ENCODE data around the gene EXOC3.

The EXOC3 gene

DNA sequence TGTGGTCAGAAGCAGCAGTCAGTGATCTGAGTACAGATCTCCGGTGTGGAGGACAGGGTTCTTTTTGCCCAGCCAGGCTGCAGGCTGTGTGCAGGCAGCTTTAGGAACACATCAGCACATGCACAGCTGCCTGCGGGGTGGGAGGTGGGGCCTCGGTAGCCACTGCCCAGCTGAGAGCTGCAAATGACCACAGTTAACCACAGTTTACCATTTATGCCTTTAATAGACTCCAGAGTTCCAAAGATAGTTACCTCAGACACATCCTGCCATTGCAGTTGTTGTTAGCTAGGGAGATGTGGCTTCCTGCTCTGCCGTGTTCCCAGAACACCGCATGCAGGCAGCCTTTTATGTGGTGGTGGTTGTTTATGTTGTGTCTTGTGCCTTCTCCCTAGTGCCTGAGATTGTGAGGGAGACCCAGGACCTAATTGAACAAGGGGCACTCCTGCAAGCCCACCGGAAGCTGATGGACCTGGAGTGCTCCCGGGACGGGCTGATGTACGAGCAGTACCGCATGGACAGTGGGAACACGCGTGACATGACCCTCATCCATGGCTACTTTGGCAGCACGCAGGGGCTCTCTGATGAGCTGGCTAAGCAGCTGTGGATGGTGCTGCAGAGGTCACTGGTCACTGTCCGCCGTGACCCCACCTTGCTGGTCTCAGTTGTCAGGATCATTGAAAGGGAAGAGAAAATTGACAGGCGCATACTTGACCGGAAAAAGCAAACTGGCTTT lies 10.2 kb downstream of the EXOC3 start:
- no peak overlapping the region for H3K27ac ChIP-seq
- TF ChIP-seq, protein P1, sequence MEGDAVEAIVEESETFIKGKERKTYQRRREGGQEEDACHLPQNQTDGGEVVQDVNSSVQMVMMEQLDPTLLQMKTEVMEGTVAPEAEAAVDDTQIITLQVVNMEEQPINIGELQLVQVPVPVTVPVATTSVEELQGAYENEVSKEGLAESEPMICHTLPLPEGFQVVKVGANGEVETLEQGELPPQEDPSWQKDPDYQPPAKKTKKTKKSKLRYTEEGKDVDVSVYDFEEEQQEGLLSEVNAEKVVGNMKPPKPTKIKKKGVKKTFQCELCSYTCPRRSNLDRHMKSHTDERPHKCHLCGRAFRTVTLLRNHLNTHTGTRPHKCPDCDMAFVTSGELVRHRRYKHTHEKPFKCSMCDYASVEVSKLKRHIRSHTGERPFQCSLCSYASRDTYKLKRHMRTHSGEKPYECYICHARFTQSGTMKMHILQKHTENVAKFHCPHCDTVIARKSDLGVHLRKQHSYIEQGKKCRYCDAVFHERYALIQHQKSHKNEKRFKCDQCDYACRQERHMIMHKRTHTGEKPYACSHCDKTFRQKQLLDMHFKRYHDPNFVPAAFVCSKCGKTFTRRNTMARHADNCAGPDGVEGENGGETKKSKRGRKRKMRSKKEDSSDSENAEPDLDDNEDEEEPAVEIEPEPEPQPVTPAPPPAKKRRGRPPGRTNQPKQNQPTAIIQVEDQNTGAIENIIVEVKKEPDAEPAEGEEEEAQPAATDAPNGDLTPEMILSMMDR (conservative IDR thresholded peaks at IDR 0.05), result no peak

DNA sequence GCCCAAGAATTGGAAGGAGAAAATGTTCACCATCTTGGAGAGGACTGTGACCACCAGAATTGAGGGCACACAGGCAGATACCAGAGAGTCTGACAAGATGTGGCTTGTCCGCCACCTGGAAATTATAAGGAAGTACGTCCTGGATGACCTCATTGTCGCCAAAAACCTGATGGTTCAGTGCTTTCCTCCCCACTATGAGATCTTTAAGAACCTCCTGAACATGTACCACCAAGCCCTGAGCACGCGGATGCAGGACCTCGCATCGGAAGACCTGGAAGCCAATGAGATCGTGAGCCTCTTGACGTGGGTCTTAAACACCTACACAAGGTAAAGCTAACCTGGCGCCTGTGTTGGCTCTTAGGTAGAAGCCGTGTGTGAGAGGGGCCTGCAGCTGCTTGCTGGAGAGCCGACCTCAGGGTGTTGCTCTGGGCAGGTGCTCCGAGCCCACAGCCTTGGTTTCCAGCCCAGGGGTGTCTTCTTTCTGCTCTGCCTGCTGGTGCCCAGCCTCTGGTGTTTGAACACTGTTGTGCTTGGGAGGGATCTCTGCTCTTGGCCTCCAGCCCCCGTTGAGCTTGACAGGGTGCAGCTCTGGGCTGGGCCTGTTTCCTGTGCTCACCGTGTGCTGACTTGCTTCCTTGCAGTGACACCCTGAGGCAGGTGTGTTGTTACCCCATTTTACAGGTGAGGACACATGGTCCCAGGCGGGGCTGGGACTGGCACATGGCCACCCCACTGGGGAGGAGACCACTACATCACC lies 10.9 kb downstream of the EXOC3 start:
- H3K27ac ChIP-seq, result no peak overlapping the region
- TF ChIP-seq, protein P1 (conservative IDR thresholded peaks at IDR 0.05), result no peak

DNA sequence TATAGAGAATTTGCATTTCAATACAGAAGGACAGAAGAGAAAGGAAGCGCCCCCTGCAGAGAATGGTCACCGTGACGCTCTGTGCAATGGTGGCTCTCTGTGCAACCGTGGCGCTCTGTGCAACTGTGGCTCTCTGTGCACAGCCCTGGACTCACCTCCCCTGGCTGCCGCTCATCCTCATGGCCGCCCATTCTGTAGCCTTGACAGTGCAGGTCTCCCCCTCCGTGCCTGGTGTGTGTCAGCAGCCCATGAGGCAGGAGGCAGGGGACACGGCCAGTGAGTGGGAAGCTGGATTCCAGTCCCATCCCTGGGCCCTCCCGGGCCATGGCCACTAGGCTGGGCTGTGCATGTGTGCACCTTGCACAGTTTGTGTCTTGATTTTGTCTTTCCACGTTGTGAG lies 12.0 kb downstream of the EXOC3 start:
- H3K27ac ChIP-seq, result no peak overlapping the region
- TF ChIP-seq, protein P1 (conservative IDR thresholded peaks at IDR 0.05), result no peak

DNA sequence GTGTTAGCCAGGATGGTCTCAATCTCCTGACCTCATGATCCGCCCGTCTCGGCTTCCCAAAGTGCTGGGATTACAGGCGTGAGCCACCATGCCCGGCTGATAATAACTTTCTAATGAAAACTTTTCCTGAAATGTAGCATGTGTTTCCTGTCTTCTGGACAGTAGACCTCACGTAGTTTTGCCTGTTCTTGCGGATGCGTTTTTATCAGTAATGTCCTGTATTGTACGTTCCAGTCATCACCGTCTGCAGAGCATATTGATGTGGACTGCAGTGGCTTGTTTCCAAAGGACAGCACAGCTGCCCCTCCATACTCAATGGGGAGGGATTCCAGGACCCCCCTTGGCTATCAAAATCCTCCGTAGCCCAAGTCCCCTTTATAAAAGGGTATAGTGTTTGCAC lies 12.8 kb downstream of the EXOC3 start:
- TF ChIP-seq, protein P1 (conservative IDR thresholded peaks at IDR 0.05), result no peak
- H3K27ac ChIP-seq, result no peak overlapping the region

DNA sequence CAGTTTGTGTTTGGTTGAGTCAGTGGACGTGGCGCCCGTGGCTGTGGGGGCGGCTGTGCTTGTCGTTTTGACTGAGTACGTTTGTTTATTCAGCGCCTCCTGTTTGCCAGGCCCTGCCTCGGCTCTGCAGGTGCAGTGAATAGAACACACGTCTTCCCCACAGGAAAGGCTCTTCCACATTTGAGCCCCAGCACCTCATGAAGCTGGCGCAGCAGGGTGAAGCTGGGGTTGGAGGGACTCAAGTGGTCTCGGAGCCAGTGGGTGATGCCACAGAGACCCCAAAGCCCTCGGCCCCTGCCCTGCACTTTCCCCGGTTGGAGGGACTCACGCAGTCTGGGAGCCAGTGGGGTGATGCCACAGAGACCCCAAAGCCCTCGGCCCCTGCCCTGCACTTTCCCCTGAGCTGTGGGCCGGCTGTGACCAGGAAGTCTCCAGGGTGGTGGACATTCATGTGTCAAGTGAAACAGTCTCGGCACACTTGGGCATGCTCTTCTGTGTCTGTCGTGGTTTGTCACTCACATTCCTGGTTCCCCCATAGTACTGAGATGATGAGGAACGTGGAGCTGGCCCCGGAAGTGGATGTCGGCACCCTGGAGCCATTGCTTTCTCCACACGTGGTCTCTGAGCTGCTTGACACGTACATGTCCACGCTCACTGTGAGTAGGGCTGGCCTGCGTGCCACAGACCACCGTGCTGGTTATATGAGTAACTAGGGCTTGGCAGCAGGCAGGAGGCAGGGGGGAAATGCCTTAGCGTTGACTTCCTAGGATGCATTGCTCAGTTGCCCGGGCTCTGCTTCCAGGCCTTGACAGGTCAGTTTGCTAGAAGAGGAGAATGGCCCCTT lies 13.6 kb downstream of the EXOC3 start:
- no peak overlapping the region for H3K27ac ChIP-seq
- TF ChIP-seq, protein P1 (conservative IDR thresholded peaks at IDR 0.05), result no peak

DNA sequence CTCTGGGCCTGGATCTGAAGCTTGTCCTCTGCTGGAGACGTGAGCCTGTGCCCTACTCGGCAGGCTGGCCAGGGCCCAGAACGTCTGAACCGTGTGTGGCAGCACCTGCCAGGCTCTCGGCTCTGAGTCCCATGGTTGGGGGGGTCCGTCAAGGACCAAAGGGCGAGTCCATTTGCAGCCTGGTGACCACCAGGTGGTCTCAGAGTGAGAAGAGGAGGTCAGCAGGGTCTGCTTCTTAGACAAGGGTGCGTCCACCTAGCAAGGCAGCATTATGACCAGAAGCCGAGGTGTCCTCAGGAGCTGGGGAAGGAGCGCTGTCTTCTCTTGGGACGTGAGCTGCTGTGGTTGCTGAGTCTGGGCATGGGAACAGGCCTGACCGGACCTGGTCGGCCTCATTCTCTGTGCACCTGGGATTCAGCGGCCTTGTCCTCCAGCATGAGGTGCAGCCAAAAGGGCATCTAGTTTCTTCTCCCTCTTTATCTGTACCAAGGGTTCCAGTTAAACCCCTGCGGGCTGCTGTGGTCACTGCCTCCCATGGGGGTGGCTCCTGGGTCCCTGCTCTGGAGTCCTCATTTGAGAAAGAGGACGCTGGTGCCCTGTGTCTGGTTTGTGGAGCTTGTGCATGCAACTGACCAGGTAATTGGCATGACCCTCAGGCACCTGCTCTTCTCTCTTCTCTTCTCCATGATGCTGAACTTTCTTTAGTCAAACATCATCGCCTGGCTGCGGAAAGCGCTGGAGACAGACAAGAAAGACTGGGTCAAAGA lies 14.4 kb downstream of the EXOC3 start:
- H3K27ac ChIP-seq, result no peak overlapping the region
- TF ChIP-seq, protein P1 (conservative IDR thresholded peaks at IDR 0.05), result no peak

Data from VCaP (cell line).